Measurements from ENCODE around the gene BMP15. TPM values are rescaled to one million over a fixed set of nuclear protein-coding genes. Genes with fewer than 3 reads are reported as not detected.

Gene BMP15
- total and polyA plus RNA-seq, 2 of the 8 experiments (the other 6 are each of a cell fraction or from before 2014, with no cell fraction given), result not detected

DNA sequence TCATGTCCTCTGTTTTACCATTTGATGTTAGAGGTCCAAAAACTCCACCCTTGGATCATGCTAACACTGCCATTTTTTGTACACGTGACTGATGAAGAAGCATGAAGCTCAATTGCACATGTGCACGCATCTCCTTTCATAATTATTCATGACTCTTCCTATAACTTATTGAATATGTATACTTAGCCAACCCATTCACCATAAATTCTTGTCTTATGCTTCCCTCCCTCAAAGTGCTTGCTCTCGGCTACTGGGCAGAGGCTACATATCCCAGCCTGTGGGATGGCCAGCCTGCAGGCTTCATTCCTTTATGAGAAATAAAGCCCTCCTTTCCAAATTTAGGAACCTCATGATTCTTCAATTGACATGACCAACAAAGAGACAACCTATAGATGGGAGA, 17.5 kb upstream of the BMP15 start (continued):
- TF ChIP-seq HDAC2 (IDR thresholded peaks at IDR 0.05; ENCODE audit: borderline replicate concordance in 1 of 2, low read depth in 2 of 2, low read length in 2 of 2) (no peak), CHD1 (IDR thresholded peaks at IDR 0.05; ENCODE audit: low read depth, low read length) (no peak), SP1 (IDR thresholded peaks at IDR 0.05; ENCODE audit: low read depth, low read length) (no peak), RBBP5 (IDR thresholded peaks at IDR 0.05; ENCODE audit: borderline replicate concordance, low read depth, low read length) (no peak), CREB1 (IDR thresholded peaks at IDR 0.05) (no peak)

All from H1 (cell line).